Measurements from ENCODE around the gene ZBTB5.

Gene ZBTB5

GRCh38 chr9:37508834-37509206, 43.6 kb upstream of the ZBTB5 start:
- TF ChIP-seq CTCF (conservative IDR thresholded peaks at IDR 0.05; ENCODE audit: low read depth, low read length): no peak
- DNase-seq (ENCODE audit: low read depth): no peak
- H3K4me3 ChIP-seq (ENCODE audit: low read depth, low read length): no peak overlapping the region

- no peak overlapping the region for H3K4me3 ChIP-seq (ENCODE audit: low read depth, low read length)
- peak; percentile 37 for DNase-seq (ENCODE audit: low read depth)
- no peak for TF ChIP-seq CTCF (conservative IDR thresholded peaks at IDR 0.05; ENCODE audit: low read depth, low read length)
These were observed 43.0 kb upstream of the ZBTB5 start for GRCh38 chr9:37508135-37508833.

GRCh38 chr9:37507566-37508134, 42.4 kb upstream of the ZBTB5 start:
- DNase-seq (ENCODE audit: low read depth): no peak
- TF ChIP-seq CTCF (conservative IDR thresholded peaks at IDR 0.05; ENCODE audit: low read depth, low read length): no peak

GRCh38 chr9:37504605-37505004, 39.4 kb upstream of the ZBTB5 start:
- DNase-seq (ENCODE audit: low read depth): no peak
- no peak for TF ChIP-seq CTCF (conservative IDR thresholded peaks at IDR 0.05; ENCODE audit: low read depth, low read length)
- no peak overlapping the region for H3K4me3 ChIP-seq (ENCODE audit: low read depth, low read length)

More at GRCh38 chr9:37507566-37508134, 42.4 kb upstream of the ZBTB5 start:
- no peak overlapping the region for H3K4me3 ChIP-seq (ENCODE audit: low read depth, low read length)

- no peak for TF ChIP-seq CTCF (conservative IDR thresholded peaks at IDR 0.05; ENCODE audit: low read depth, low read length)
- no peak overlapping the region for H3K4me3 ChIP-seq (ENCODE audit: low read depth, low read length)
- peak; percentile 56 for DNase-seq (ENCODE audit: low read depth)
These were observed 38.5 kb upstream of the ZBTB5 start for GRCh38 chr9:37503736-37504135.

- TF ChIP-seq CTCF (conservative IDR thresholded peaks at IDR 0.05; ENCODE audit: low read depth, low read length): no peak
- no peak for DNase-seq (ENCODE audit: low read depth)
These were observed 36.8 kb upstream of the ZBTB5 start for GRCh38 chr9:37501957-37502596.

More at GRCh38 chr9:37501957-37502596, 36.8 kb upstream of the ZBTB5 start:
- H3K4me3 ChIP-seq (ENCODE audit: low read depth, low read length): no peak overlapping the region
